ENCODE data around the gene CNTNAP3B.
"Not testable (repeated sequence)": the region's sequence is repeated elsewhere in the genome, so short reads cannot be mapped to it uniquely, and the experiment has no call there.

Gene CNTNAP3B

DNA sequence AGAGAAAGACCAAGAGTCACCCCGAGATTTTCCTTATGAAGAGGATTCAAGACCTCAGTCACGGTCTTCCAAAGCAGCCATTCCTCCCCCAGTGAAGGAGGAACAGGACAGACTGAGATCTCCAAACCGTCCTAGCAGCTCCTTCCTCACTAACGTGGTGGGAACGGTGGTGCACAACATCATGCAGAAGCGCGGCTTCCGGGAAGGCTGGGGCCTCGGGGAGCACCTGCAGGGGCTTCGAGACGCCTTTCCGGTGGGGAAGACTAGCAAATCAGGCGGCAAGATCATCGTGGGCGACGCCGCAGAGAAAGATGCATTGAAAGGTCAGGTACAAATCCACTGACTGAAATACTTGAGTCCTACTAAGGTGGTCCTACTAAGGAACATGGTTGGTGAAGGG is 154.3 kb downstream of the CNTNAP3B start:
- DNase-seq = not testable (repeated sequence)

DNA sequence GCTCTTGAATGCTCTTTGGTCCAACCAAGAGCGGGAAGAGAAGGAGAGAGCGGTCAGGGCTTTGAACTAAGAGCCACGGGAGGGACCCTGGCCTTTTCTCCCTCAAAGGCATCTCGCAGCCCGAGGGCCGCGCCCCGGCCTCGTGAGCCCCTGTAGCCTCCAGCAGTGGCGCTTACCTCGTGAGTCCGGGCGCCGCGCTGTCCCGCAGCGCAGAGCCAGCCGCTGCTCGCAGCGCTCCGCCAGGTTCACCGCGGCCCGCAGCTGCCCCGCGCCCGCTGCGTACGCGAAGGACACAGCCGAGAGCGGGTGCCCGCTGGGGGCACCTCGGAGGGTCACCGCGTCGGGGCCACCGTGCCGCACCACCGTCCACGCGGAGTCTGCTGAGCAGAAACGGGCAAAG is 176.2 kb downstream of the CNTNAP3B start:
- DNase-seq = not testable (repeated sequence)

DNA sequence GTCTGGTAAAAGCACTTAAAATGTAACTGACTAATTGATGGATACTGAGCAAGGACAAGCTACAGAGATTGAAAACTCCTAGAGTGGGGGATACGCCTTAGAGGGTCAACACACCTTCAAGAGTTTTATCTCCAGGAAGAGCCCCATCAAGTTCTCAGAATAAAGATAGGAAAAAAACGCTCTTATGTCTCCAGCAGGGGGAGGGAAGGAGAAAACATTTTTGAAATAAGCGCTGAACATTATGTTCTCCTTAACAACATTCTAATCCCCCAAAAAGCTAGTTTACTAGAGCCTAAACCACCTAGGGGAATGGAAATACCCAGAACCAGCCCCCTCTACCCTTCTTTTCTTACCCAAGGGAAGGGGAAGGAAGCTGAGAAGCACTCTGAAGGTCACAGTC is 187.5 kb downstream of the CNTNAP3B start:
- not testable (repeated sequence) for DNase-seq

DNA sequence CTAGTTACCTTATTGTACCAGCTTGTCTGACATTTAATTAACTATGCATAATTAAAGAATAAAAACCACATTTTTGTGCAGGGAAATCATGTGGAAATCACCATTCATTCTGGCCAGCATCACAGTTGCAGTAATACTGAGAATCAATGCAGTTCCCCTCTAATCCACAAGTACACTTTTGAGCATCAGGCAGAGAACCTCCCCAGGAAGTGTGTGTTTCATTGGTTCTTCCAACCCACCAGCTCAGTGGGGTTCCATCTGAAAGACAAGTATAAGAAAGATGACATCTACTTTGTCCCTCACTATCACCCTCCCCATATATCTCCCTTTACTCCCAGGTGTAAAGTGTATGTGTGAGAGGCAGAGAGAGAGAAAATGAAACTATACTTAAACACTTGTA is 191.1 kb downstream of the CNTNAP3B start:
- DNase-seq = not testable (repeated sequence)

DNA sequence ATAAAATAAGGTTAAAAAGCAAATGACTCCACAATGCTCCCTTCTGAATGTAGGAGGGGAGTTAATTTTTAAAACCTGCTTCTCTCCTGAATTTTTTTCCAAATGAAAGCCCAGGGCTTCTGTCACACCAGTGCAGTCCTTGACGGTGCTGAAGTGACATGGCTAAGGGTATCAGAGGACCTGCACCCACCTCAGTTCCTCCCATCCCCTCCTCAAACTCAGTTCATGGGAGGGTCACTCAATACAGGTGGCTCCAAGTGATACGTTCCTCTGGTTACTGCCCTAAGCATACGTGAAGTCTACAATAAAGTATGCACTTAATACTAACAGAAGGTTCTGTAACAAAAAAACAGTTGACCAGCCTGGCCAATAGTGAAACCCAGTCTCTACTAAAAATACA is 193.5 kb downstream of the CNTNAP3B start:
- not testable (repeated sequence) for DNase-seq

DNA sequence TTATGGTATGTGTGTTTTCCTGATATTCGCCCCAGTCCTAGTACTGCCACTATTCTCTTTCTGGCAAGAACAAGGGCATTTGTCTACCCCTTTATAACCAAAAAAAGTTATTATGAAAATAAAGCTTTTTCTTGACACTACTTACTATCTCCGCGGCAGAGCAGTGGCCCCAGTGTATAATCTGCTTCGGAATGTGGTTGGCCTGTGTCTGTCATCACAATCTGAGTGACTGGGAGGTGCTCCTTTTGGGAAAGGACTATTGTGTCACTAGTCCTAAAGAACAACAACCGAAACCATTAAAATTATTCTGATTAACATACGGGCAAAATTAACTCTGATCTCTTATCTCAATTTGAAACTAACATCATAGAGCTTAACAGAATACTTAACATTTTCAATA is 200.1 kb downstream of the CNTNAP3B start:
- not testable (repeated sequence) for DNase-seq

DNA sequence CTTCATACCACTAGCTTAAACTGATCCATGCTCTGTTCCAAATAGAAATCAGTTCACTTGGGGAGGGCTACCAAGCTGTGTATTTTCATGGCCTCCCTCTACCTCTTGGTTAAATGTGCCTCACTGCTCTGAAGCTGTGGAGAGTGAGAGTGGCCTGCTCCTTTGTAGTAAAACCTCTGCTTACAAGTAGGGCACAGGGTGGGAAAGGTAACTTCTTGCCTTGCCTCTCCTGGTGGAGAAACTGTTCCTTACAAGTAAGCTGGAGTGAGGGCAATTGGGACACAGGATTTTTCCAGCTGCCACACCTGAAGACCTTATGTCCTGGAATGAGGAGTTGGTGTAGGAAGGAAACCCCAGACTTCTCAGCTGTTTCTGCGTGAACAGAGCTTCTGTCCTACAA is 211.9 kb downstream of the CNTNAP3B start:
- DNase-seq = not testable (repeated sequence)

DNA sequence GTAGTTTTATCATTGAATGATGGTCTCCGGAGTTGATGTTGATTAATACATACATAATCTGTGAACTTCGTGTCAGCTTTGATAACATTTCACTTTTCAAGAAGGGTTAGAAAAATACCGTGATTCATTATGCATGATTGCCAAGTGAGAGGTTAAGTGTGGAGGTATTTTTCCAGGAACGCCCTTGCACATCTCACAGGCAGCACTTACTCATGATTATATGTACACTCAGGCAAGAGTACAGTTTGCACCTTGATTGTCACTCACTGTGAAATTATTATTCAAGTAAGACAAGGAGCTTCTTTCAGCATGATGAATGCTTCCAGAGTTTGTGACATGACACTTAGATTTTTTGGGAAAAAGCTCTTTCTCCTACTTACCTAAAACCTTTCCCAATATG is 223.7 kb downstream of the CNTNAP3B start:
- DNase-seq = not testable (repeated sequence)

DNA sequence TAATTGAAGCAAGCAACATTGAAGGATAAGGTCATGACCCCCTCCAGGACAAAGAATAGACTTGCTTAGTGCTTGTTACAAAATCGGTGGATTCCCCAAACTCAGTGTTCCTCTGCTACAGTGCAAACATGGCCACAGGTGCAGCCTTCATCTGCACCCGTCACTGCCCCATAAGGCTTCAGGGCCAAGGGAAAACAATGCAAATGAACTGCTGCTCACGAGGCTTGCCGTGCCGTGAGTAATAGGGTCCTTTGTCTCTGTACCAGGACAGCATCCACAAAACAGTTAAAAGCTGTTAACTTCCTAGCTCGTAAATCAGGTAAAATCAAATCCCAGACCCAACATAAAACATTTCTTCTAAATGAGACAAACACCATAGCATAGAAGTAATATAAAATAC is 226.5 kb downstream of the CNTNAP3B start:
- DNase-seq = not testable (repeated sequence)

DNA sequence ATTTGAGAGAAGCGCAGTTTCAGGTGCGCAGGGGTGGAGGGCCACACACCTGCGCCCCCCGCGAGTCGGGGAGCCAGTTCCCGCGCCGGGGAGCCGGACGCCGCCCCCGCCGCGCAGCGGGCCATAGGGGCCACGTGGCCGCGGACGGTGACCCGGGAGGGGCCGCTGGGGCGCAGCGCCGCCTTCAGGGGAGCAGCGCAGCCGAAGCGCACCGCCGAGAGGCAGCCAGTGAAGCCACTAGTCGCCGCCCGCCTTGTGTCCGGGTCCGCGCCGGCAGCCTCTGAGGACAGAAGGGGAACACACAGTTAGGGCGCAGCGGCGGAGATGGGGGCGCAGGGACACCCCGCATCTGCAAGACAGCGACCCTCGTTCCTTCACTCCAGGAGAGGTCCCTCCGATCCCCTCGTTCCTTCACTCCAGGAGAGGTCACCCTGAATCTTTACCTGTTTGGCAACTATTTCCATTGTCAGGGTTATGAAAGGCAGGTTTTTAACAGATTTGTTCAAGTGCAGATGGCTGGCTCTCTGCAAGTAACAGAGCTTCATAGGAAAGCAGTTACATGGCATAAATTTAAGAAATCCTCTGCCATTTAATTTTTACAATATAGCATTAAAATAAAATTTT is 230.4 kb downstream of the CNTNAP3B start:
- not testable (repeated sequence) for DNase-seq

DNA sequence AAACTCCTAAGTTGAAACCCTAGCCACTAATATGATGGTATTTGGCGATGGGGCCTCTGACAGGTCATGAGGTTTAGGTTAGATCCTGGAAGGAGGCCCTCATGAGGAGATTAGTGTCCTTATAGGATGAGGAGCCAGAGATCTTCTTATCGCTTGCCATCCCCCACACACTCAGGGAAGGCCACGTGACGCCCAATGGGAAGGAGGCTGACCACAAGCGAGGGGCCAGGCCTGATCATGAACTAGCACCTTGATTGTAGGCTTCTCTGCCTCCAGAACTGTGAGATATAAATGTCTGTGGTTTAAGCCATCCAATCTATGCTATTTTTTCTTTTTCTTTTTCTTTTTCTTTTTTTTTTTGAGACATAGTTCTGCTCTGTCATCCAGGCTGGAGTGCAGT is 254.7 kb downstream of the CNTNAP3B start:
- not testable (repeated sequence) for DNase-seq

DNA sequence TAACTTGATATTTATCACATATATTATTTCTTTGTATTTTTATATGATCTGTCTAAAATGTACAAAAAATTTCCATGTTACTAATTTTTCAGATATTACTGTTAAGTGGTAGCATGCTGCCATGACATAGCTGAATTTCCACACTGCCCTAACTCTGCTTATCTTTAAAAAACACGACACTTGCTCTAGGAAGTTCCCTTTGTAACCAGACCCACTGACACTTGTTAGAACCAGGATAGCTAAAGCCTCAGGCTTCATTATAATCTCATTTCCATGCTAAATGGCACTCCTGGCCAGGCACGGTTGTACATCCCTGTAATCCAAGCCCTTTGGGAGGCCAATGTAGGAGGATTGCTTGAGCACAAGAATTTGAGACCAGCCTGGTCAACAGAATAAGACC is 273.8 kb downstream of the CNTNAP3B start:
- not testable (repeated sequence) for DNase-seq

DNA sequence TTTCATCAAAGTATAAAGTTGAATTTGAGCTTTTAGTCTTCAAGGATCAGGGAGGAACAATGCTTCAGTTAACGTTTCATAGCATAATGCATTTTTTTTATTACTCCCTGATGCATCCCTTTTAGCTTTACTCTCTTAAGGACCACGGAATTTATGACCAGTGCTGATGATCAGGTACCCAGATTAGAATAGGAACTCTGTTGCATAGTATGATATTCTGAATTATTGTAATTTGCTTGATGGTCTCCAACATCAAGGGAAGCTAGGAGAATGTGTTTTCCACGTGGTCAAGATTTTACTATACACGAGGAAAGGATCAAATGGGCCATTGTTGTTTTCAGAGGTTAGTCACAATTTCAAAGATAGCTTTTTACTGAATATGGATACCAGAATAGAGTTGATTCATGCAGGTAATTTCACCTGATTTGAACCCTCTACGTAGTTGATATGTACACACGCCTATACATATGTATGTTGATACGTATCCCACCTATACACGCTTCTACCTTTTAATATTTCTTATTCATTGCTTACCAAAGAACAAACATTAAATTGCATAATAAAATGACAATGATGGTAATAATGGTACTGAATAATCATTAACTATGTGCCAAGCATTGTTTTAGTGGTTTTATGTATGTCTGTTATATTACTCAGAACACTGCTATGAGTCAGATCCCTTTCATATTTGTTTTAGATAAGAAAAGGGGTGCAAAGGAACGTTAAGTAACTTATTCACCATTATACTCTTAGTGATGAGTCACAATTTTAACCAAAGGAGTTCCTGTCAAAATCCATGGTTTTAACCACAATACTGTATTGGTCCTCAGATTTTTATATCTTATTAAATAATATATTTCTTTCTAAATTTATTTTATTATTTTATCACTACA is 277.1 kb downstream of the CNTNAP3B start:
- DNase-seq = not testable (repeated sequence)

DNA sequence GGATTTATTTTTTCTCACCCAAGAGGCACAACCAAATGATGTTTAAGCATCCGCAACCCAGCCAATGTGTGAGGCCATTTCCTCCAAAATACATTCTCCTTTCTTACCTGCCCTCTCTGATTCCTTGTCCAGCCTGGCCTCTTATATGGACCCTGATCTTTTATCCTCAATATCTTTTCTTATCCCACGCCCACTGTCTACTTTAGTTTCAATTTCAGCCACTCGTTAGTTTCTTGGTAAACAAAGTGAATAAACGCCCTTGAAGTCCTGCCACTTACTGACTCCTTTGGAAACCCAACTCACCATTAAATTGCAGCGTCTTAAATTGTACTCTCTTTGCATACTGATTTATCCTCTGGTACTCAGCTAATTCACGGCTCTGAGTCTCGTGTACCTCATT is 281.4 kb downstream of the CNTNAP3B start:
- not testable (repeated sequence) for DNase-seq

Measured in central memory CD4-positive, alpha-beta T cell (primary cell).